CD1c-positive myeloid dendritic cell (primary cell): Measurements from ENCODE around the gene NME9.
"Not testable (repeated sequence)": the region's sequence is repeated elsewhere in the genome, so short reads cannot be mapped to it uniquely, and the experiment has no call there.

Experiments used
- DNase-seq: peaks from one replicate; pipeline ENCODE4 v3.0.0-alpha.2; 2016; ENCODE audit errors: extremely low spot score

NME9 gene, protein sequence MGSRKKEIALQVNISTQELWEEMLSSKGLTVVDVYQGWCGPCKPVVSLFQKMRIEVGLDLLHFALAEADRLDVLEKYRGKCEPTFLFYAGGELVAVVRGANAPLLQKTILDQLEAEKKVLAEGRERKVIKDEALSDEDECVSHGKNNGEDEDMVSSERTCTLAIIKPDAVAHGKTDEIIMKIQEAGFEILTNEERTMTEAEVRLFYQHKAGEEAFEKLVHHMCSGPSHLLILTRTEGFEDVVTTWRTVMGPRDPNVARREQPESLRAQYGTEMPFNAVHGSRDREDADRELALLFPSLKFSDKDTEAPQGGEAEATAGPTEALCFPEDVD

DNA sequence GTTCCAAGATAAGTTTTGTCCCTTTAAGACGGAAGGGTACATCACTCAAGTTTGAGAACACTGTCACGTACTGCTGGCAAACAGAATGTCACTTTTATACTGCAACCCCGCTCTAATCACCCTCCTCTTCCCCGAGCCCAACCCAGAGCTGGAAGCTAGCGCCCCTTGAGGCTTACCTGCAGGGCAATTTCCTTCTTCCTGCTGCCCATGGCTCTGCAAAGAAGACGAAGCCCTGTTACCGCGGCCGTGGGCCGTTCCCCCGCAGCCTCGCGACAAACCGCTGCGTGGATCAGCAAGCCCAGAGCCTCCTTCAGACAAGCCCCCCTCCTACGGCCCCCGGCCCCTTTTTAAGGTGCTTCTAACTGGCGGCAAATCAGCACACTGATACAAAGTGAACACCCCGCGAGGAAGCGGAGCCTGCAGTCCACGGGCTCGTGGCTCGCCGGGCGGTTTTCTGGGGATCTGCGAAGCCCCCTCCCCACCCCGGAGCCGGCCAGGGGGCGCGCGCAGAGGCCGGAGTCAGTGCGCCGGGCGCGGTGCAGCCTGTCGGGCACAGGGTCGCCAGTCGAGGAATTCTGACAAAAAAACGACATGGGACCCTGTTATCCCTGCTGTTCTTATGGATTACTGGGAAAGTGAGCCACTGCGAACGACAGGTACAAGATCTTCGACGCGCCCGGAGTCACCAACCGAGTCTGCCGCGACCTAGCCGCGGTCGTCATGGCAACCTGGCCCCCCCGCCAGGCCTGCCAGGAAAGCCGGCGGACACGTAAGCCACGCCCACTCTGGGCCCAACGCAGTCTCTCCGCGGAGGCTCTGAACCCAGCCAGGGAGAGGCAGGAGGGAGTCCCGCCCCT, at the start of gene NME9:
TSS of gene NME9 (minus strand) at position 725 of the 857 bp plus-strand sequence. CDS start at position 209, 516 bp downstream.
- DNase-seq, result peak; percentile 77

DNA sequence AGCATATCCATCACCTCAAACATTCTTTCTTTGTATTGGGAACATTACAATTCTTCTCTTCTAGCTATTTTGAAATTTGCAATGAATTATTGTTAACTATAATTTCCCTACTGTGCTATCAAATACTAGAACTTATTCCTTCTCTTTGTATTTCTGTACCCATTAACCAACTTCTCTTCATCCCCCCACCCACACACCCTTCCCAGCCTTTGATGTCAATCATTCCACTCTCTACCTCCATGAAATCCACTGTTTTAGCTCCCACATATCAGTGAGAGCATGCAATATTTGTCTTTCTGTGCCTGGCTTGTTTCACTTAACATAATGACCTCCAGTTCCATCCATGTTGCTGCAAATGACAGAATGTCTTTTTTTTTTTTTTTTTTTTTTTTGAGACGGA, 49.3 kb upstream of the NME9 start:
- DNase-seq, result no peak

DNA sequence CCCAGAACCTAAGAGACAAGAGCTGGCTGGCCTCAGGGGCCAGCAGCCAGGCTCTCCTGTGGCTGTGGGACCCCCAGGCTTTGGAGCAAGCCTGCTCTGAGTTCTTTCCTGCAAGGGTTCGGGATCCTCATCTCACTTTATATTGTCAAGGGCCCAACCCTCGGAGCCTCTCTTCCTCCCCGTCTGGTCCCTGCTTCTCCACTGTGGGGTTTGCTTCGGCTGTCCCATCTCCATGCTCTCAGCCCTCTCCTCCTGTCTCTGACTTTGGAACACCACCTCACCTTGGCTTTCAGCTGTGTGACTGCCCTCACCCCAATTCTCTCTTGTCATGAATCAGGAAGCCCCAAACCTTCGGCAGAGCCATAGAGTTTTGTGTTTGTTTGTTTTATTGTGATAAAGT, 48.7 kb upstream of the NME9 start:
- DNase-seq, result no peak

DNA sequence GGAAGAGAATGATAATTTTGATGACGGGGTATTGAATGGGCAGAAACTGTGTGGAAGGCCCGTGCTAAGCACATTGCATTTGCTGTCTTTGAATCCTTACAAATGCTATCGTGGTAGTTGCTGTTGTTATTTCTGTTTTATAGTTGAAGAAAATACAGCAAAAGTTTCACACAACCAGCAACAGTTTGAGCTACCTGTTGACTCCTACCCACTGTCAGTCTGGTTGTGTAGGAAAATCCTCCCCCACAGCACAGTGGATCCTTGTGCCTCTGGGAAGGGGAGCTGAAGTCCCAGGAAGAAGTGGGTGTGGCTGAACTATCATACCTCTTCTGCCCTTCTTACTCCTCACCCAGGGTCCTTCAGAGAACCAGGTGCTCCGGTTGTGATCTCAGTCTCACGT, 48.2 kb upstream of the NME9 start:
- DNase-seq, result no peak

DNA sequence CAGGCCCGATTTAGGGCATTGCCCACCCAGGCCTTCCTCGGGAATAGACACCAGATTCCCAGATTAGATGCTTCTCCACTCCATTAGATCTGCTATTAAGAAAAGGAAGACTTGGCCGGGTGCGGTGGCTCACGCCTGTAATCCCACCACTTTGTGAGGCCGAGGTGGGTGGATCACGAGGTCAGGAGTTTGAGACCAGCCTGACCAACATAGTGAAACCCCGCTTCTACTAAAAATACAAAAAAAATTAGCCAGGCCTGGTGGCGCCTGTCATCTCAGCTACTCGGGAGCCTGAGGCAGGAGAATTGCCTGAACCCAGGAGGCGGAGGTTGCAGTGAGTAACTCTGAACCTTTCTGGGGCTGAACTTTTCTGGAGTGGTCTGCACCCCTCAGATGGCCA, 47.6 kb upstream of the NME9 start:
- not testable (repeated sequence) for DNase-seq

DNA sequence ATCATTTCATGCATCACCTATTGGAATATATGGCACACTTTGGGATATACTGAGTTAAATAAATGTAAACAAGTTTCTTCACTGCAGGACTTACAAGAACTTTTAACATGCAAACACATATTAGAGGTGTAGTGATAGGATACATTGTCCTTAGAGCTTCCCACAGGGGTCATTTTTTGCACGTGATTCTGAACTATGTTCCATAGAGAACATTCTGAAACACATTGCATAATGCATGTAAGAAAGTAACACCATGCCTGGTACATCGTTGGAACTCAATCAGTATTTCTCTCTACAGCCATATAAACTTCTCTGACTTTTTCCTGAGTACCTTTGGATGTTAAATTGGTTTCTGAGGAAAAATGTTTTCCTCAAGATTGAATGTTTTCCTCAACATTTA, 47.0 kb upstream of the NME9 start:
- no peak for DNase-seq

DNA sequence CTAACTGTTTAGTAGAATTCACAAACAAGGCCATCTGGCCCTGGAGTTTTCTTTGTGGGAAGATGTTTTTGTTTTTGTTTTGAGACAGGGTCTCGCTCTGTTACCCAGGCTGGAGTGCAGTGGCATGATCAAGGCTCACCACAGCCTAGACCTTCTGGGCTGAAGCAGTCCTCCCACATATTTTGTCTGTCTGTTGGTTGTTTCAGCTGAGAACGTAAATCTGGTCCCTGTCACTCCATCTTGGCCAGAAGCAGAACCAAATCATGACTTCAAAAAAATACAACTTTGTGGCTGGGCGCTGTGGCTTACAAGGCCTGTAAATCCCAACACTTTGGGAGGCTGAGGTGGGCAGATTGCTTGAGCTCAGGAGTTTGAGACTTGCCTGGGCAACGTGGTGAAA, 45.8 kb upstream of the NME9 start:
- no peak for DNase-seq

DNA sequence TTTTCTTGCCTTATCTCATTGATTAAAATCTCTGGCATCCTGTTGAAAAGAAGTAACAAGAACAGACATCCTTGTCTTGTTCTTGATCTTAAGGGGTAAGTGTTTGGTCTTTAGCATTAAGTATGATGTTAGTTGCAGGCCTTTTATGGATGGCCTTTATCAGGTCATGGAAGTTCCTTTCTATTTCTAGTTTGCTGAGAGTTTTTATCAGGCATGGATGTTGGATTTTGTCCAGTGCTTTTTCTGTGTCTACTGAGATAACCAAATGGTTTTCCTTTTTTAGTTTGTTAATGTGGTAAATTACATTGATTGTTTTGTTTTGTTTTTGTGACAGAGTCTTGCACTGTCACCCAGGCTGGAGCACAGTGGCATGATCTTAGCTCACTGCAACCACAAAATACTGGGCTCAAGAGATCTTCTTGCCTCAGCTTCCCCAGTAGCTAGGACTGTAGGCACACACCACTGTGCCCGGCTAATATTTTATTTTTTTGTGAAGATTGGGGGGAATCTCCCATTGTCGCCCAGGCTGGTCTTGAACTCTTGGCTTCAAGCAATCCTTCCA, 45.0 kb upstream of the NME9 start:
- no peak for DNase-seq

DNA sequence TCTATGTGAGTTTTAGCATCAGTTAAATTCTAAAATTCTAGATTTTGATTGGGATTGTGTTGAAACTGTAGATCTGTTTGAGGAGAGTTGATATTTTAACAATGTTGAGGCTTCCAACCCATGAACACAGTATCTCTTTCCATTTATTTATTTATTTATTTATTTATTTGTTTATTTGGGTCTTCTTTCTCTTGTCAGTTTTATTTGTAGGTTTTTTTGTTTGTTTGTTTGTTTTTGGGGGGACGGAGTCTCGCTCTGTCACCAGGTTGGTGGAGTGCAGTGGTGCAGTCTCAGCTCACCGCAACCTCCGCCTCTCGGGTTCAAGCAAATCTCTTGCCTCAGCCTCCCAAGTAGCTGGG, 44.1 kb upstream of the NME9 start:
- DNase-seq, result no peak

DNA sequence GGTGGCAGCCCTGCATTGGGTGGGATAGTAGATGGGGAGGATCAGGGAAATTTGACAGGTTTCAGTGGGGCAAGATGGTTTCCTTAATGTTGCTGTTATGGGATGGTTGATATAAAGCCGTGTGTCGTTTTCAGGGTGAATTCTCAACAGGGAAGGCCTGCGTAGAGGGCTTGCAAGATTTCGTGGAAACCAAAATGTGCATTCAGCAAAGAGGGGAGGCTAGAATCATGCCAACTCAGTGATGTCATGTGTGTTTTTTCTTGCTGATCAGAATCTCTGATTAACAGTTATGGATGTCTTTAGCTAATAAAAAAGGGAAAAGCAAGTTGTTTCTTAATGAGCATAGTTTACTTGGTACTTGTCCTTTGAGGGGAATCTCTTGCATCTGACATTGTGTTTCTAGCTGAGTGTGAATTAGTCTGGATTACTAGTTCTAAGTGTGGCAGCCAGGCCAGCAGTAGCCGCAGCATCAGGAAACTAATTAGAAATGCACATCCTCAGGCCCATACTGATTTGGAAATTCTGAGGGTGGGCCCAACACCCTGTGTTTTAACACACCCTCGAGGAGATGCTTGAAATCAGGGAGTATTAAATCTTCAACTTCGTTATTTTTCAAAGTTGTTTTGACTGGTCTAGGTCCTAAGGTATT, 43.6 kb upstream of the NME9 start:
- no peak for DNase-seq

DNA sequence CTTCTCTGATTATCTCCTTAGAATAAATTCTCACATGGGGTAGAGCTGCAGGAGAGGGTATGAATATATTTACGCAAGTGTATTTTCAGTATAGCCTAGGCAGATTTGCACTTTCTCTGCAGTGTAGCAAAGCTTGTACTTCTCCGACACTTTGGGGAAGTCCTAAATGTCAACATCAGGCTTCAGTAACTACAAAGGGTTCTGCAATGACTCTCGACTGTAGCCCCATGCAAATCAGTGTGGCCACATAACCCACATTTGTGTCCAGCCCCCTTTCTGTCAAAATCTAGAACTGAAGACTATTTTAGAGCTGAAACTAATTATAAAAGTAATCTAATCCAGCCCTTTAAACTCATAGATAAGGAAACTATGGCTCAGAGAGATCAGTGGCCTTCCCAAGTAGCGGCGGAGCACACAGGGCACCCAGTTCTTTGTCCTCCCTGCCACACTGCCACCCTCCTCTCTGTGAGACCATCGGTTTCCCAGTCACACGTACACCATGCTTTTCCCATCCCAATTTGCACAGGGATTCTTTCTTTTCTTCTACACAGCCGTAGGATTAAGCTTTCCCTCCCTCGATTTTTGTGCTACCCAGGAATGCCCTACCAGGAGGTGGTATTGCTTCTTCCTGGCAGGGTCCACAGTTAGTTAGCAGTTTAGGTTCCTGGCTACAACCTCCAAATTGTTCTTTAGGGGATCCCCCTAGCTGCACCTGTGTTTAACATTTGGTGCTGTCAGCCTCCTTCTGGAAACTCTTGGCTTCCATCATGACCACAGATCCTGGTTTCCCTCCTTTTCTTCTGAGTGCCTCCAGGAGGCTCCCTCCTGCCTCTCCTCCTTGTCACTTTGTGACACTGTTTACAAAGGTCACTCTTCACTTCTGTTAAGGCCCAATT, 41.7 kb upstream of the NME9 start:
- DNase-seq, result peak; percentile 91

DNA sequence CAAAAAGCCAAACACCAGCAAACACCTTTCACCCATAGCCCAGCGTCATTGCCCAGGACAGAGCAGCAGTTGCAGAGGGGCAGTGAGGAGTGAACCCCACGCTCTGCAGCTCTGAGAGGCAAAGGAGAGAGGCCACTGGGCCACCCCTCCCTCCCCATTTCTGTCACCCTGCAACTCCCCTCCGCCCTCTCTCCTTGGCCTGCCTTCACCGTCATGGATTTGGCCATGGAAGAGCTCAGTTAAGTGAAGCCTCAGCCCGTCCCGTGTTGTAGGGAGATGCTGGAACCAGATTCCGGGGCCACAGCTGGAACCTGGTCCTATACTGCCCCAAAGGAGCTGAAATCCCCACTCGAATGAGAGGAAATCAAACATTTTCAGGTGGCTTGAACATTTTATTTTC, 40.7 kb upstream of the NME9 start:
- DNase-seq, result no peak

DNA sequence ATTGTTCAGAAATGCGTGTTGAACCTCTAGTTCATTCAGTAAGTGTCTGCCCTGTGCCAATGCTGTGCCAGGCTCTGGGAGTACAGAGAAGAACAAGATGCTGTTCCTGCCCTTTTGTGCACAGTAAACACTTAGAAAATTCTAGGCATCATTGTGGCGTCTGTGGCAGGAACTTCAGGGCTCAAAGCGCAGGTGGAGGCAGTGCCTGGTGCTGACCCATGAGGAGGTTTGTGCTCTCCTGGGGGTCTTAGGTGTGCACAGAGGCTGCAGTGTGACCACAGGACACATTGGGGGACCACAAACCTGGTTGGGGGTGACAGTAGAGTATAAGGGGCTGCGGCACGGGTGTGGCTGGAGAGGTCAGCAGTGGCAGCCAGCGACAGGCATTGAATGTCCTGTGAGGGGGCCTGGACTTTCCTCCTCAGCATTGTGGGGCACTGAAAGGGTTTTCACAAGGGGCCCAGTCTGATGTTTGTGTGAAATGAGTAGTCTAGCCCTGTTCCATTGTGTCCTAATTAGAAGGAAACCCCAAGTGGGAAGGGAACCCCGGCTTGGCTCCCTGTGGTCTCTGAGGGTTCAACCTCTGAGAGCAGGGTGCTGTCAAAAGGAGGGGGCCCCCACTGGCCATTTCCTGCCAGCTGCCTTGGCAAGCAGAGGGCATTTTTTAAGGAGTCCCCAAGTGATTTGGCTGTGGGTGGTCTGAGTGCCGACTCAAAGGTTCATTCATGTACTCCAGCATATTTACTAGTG, 39.7 kb upstream of the NME9 start:
- DNase-seq, result peak; percentile 21

DNA sequence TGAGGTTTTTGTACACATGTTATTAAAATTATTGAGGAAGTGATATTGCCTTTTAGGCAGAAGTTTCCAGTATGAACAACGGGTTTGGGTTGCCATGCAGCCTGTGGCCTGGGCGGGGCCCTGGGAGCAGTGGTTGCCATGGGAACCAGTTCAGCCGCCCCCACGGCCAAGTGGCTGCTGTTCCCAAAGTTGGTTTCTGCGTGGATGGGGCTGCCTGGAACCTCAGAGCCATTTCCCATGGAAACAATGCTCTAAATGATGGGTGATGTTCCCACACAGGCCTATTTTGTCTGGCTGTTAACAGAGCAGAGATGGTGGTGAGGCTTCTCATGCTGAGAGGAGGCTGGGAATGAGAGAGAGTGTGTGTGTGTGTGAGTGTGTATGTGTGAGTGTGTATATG, 38.3 kb upstream of the NME9 start:
- peak; percentile 96 for DNase-seq

DNA sequence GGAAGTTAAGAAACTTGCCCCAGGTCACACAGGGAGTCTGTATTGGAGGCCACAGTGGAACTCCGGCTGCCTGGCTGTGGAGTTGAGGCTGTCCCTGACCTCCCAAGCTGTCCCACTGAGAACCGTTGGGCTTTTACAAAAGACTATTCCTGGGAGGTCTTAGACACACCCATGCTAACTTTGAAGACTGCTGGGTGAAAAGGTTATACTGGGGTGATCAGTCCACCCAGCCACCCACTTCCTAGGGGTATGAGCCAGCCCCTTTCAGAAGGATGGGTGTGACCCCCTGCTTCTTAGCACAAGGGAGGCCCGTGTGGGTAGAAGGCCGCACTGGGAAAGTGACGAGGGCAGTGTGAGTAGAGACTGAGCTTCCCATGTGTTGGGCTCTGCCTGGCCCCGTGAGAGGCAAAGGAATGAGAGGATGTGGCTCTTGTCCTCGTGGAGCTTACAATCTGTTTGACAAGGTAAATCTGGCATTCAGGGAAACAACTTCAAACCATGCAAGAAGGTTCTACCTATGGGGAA, 37.7 kb upstream of the NME9 start:
- DNase-seq, result peak; percentile 60

DNA sequence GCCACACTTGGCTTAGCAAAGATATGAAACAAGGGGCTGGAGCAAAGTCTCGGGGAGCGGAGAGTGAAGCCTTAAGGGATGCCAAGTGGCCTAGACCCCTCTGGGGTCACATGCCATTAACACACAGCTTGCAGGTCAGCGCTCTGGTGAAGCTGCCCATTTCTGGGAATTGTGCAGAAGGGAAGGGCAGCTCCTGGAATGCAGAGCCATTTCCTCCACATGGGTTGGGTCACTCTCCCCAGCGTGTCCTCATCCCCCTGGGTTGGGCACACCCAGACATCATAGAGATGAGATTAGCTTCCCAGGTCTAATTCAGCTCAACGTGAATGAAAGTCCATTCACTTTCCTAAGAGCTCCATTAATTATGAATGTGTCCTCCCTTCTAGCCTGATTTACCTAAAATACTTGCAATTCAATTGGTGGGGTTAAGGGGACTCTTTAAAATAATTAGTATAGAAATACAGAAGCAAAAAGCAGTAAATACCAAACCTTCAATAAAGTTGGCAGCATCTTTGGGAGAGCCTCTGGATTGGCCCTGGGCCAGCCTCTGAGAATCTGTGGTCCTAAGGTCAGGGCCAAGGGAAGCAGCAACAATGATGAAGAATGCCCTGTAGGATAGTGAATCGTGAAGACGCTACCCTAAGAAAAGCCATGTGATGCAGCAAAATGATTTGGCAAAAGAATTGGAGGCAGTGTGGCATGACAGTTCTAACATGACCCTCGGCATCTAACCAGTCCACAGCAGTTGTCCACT, 36.5 kb upstream of the NME9 start:
- DNase-seq, result no peak

DNA sequence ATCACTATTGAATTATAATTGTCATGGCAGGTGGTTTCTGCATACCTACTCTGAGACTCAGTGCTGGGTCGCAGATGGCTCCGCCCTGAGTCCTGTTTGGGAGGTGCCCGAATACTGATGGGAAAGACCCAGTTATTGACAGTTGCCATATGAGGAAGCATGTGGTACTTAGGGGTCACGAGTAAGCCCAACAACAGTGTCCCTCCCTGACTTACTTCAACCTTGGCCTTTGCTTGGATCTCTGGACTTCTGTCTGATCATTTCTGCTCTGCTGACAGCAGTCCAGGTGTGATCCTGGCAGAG, 35.6 kb upstream of the NME9 start:
- DNase-seq, result no peak

DNA sequence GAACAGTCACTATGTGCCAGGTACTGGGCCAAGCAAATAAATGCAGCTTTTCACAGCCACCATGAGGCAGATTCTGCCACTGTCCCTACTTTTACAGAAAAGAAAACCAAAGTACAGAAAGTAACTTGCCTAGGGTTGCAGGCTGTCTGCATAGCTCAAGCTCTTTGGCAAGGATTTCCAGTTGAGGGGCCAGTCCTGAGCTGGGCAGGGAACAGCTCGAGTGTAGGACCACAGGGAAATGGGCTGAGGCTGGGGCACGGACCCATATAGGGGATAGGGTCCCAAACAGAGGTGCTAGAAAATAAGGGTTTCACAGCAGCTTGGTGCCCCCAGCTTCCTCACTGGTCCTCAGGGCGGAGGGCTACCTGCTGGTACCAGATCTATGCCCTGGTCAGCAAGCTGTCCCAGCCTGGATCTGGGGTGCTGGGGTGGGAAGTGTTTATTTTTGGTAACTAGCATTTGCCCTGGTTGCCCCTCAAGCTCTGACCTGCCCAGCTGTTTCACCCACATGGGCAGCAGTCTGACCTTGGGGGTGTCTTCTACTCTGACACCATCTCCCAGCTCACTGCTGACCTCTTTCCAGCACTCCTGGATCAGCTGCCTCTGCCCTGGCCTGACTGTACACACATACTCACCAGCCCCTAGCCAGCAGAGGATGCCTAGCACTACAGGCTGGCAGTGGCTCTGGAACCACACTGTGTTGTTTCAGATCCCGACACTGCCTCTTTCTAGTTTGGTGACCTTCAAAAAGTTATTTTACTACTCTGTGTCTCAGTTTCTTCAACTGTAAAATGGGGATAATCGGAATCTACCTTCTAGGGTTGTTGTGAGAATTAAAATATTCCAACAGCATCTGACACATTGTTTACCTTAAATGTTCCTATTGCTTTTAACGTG, 35.0 kb upstream of the NME9 start:
- no peak for DNase-seq

DNA sequence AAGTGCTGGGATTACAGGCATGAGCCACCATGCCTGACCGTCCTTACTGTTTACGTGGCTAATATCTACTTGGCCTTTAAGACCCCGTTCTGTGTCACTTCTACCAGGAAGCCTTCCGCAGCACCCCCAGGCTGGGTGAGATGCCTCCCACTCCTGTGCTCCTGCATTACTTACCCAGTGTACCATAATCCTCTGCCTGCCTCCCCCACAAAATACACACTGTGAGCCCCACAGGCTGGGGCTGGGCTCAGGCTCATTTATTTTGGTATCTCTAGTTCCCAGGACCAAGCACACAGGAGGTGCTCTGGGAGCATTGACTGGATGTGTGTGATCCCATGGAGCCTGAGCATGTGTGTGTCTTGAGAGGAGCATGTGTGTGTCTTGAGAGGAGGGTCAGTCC, 33.7 kb upstream of the NME9 start:
- no peak for DNase-seq
